HG03432 (cell line): Measurements from ENCODE around the gene AIFM3.

Experiments used
- ATAC-seq: cut with Tn5 transposase; IDR thresholded peaks from one replicate; pipeline ENCODE4 v1.9.1; 2021; ENCODE audit warnings: mild to moderate bottlenecking, moderate library complexity; ENCODE audit not compliant: unreplicated experiment

The AIFM3 gene

DNA sequence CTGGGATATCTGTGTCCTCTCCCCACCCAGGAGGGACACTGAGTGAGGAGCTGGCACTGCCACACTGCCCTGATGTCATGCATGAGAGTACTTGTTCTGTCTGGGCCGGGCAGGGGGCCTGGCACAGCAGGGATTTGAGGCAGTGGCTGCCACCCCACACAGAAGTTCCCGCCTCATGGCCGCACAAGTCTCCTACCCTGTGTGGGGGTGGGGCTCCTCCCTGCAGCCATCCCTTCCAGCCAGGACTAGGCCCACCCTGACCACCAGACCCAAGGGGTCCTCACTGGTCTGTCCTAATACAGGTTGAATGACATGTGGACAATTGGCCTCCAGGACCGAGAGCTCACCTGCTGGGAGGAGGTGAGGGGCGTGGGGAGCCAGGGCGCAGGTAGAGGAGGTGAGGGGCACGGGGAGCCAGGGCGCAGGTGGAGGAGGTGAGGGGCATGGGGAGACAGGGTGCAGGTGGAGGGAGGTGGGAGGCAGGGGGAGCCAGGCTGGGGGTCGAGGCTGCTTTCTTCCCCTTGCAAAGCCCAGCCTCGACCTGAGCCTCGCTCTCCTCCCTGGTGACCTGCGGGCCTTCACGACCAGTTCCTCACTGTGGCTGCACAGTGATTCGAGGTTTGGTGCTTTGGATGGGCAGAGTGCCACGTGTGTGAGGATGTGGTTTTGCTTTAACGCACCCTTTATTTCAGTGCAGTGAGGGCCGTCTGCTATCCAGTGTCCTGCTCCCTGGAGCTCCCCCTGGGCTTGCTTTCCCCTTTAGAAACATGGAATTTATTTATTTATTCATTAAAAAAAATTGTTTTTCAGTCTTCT is 22.5 kb downstream of the AIFM3 start:
- ATAC-seq = no peak

DNA sequence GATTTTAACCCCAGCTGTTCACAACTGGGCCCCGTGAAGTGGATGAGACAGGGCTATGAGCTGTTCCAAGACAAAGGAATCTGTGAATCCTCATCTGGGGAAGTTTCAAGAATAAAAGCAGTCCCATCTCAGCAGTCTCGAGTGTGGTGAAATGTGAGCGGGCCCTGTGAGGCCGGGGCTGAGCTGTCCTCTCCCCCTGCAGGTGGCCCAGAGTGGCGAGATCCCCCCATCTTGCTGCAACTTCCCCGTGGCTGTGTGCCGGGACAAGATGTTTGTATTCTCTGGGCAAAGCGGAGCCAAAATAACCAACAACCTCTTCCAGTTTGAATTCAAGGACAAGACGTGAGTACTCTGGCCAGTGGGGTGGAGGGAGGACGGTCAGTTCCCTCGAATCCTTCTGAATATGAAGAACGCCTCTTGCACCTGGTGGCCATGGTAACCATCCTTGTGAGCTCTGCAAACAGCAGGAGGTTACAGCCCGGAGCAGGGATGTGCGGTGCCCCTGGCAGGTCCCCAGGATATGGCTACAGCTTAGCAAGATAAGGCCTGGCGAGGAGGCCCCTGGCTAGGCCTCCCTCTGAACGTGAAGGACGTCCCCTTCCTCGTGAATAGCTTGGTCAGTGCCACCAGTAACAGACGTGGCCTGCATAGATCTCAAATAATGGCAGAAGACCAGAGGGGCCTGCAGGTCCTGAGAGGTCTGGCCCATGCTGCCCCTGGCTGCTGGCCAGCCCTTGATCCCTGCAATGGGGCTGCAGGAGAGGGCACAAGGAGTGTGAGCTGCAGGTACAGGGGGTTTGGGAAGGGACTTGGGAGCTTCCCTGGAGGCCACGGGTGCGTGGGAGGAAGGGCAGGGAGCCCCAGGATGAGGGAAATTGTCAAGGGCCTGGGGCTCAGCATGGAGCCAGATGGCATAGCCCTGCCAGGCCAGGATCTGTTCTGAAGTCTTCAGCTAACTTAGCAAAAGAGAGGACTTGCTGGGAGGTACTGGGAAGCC is 23.4 kb downstream of the AIFM3 start:
- ATAC-seq = no peak

DNA sequence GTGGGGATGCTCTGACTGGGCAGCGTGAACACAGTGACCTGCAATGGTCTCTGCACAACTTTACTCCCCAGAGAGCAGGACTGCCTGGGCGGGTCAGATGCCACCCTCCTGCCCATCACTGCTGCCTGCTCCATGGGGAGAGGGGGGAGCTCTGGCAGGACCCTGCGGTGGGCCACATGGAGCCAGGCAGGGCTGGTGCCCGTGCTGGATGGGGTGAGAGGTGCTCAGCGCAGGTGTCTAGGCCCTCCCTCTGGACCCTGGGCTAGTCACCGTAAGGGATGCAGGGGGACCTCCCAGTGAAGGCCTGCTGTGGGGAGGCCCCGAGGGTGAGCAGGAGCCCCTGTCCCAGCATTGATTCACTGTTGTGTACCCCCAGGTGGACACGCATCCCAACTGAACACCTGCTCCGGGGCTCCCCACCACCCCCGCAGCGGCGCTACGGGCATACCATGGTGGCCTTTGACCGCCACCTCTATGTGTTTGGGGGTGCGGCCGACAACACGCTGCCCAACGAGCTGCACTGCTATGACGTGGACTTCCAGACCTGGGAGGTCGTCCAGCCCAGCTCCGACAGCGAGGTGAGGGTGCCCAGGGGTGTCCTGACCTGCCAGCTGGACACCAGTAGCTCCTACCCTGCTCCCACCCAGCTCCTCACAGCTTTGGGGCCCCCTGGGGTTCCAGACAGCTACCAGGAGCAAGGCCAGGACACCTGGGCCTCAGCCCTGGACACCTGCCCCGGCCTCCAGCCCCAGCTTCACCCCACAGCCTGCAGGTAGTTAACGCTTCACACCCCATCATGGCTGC is 24.4 kb downstream of the AIFM3 start:
- no peak for ATAC-seq

GRCh38 chr22:20992056-20992442 is 25.0 kb downstream of the AIFM3 start:
- ATAC-seq = no peak

GRCh38 chr22:20992456-20993303 is 25.6 kb downstream of the AIFM3 start:
- ATAC-seq = no peak

DNA sequence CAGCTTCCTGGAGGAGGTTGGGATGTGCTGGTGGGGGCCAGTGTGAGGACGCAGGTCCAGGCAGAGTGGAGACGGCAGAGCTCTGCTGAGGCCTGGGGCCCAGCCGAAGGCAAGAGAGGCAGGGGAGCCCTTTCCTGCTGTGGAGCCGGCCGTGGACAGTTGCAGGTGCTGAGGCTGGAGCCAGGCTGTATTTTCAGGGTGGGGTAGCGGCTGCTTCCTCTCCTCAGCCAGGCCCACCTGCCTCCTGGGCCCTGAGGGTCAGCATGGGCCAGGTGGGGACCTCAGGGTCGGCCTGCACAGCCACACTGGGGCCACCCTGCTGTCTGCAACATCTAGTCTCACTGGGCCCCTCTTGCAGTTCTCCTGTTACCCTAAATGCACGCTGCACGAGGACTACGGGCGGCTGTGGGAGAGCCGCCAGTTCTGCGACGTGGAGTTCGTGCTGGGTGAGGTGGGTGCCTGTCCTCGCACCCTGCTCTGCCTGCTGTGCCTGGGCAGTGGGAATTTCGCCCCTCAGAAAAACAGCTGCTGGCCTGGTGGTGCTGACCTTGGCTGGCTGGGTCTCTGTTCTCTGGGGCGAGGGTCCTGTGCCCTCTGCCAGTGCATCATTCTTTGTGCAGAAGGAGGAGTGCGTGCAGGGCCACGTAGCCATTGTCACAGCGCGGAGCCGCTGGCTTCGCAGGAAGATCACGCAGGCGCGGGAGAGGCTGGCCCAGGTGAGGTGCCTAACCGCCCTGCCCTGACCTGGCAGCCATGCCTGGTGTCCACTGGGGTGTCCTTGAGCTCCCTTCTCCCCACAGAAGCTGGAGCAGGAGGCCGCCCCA is 26.5 kb downstream of the AIFM3 start:
- no peak for ATAC-seq

DNA sequence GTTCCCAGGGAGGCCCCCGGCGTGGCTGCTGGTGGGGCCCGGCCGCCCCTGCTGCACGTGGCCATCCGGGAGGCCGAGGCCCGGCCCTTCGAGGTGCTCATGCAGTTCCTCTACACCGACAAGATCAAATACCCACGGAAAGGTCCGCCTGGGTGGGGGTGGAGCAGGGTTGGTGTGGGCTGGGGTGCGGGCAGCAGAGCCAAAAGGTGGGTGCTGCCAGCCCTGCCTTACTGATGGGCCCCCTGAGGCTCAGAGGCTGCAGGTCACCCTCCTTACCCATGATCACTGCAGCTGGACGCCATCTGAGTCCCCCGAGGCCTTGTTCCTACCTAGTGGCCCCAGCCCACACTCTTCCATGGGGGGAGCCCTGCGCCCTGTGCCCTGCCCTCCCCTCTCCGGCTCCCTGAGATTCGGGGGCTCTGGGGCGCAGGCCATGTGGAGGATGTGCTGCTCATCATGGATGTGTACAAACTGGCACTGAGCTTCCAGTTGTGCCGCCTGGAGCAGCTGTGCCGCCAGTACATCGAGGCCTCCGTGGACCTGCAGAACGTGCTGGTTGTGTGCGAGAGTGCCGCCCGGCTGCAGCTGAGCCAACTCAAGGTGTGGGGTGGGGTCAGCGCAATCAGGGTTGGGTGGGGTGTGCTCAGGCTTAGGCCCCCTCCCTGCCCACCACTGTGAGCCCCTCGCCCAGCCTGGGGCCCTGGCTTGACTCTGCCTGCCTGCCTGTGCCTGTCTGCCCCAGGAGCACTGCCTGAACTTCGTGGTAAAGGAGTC is 27.3 kb downstream of the AIFM3 start:
- ATAC-seq = no peak

GRCh38 chr22:20994902-20995241 is 27.8 kb downstream of the AIFM3 start:
- no peak for ATAC-seq

DNA sequence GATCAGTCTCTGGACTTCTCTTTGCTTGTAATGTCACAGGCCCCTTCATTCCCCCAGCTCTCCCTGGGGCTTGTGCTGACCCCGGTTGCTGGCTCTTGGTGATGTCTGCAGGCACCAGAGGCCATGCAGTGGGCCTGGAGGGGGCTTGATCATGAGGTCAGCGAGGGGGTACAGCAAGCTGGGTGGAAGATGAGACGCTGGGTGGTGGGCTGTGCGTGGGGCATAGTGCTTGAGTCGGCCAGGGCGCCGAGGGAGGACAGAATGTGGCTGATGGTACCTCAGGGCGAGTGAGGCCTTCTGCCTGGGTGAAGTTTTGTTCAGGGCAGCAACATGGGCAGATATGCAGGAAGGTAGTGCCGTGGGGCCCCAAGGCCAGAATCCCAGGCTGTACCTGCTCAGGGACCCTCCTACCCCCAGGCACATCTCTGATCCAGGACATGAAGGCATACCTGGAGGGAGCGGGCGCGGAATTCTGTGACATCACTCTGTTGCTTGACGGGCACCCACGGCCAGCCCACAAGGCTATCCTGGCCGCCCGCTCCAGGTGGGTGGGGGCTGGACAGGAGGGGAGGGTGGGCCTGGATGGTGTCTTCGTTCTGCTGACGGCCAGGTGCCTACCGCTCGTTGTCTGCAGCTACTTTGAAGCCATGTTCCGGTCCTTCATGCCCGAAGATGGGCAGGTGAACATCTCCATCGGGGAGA is 28.4 kb downstream of the AIFM3 start:
- ATAC-seq = no peak

DNA sequence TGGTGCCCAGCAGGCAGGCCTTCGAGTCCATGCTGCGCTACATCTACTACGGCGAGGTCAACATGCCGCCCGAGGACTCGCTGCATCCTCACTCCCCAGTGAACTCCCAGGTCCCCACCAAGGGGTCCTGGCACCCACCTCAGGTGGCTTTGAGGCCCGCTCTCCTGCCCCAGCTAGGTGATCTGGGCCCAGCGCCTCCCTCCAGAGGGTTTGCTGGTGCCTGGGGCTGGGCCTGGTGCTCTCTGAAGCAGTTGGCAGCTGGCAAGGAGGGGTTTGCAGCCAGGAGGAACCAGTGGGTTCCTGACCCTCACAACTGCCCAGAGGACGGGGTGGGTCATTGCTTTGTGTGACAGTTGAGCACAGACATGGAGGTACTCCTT is 29.0 kb downstream of the AIFM3 start:
- ATAC-seq = no peak

- no peak for ATAC-seq
These were observed 29.8 kb downstream of the AIFM3 start for GRCh38 chr22:20996598-20997535.

- no peak for ATAC-seq
These were observed 30.6 kb downstream of the AIFM3 start for GRCh38 chr22:20997536-20998257.

- no peak for ATAC-seq
These were observed 31.6 kb downstream of the AIFM3 start for GRCh38 chr22:20998411-20999336.

DNA sequence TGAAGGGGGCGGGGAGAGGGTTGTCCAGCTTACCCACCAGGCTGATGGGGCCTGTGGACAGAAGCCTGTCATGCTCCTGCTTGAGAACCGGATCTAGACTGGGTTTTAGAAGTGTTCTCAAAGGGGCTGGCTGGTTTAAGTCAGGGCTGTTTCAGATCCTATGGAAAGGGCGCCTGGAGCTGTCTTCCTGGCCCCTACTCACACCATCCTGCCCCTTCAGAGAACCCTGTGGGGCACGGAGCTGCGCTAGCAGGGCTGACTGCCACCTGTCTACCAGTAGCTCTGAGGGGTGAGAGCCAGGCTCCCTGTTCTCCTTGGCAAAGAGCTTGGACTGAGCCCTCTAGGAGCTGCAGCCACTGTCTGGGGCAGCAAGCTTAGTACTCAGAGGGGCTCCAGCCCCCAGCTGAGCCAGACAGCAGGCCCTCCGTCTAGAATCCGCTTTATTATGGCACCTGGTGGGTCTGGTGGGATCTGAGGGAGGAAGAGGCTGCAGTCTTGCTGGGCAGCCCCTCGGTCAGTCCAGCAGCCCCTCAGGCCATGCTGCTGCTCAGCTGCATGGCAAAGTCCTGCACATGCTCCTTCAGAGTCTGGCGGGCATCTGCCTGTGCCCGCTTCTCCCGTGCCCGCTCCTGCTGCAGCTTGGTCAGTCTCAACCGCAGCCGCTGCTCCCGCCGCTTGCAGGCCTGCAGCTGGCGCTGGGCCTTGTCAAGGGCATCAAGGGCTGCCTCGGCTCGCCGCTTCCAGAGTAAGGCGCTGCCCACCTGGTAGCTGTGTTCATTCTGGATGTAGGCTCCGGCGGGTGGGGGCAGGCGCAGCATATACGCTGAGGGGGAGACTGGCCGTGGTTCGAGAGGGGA is 32.5 kb downstream of the AIFM3 start:
- ATAC-seq = no peak
